Thoracic aorta (tissue), 2 donors: ENCODE results near the gene PLPPR4. TPM values are rescaled to one million over a fixed set of nuclear protein-coding genes. Genes with fewer than 3 reads are reported as not detected.

Experiments
- ATAC-seq: fragments of 150-250 bp; one replicate; pipeline ENCODE4 v1.8.0; 2017; ENCODE audit warnings: low read depth; ENCODE audit not compliant: insufficient number of reproducible peaks, low FRiP score
- DNase-seq: peaks from one replicate; pipeline ENCODE4 v3.0.0-alpha.2; 2020; ENCODE audit warnings: low spot score
- H3K27ac ChIP-seq, 2 donors: fragments of 200-600 bp; sonication (generic); 1 replicate in 1 of 2; 2 replicates in 1 of 2; pipeline ENCODE4 v1.5.1; 2016; ENCODE audit warnings: mild to moderate bottlenecking in 2 of 2, moderate library complexity in 2 of 2
- H3K27me3 ChIP-seq: fragments of 200-600 bp; sonication (generic); replicated peaks from 2 replicates; pipeline ENCODE4 v1.6.0; 2016; ENCODE audit warnings: mild to moderate bottlenecking; ENCODE audit not compliant: insufficient read depth
- H3K36me3 ChIP-seq: fragments of 200-600 bp; sonication (generic); one replicate; pipeline ENCODE4 v1.5.1; 2016
- H3K4me1 ChIP-seq, 2 donors: fragments of 200-600 bp; sonication (generic); 1 replicate in 1 of 2; 2 replicates in 1 of 2; pipeline versions ENCODE4 v1.5.1 to v1.6.0; 2016; ENCODE audit warnings: low read depth in 2 of 2, mild to moderate bottlenecking in 1 of 2; ENCODE audit not compliant: control insufficient read depth in 1 of 2
- H3K4me3 ChIP-seq: fragments of 200-600 bp; sonication (generic); 2 replicates; pipeline ENCODE4 v1.5.1; 2016; ENCODE audit warnings: mild to moderate bottlenecking
- H3K9me3 ChIP-seq: fragments of 200-600 bp; sonication (generic); 2 replicates; pipeline ENCODE4 v1.5.1; 2016
- total RNA-seq, 2 donors: library from RNA; depleted of rRNA; stranded (reverse); fragments of >200 nt; gene quantifications; one replicate each; pipeline versions ENCODE4 v1.1.0 to v1.2.3, GENCODE V29; 2016
- TF ChIP-seq, protein P1 (sequence below): fragments of 200-600 bp; sonication (generic); IDR thresholded peaks from one replicate; pipeline ENCODE4 v1.5.1; 2019; ENCODE audit warnings: antibody characterized with exemption

PLPPR4 gene
- total RNA-seq, 2 donors from 2014 or later, result 0.28 to 1.2 TPM

DNA sequence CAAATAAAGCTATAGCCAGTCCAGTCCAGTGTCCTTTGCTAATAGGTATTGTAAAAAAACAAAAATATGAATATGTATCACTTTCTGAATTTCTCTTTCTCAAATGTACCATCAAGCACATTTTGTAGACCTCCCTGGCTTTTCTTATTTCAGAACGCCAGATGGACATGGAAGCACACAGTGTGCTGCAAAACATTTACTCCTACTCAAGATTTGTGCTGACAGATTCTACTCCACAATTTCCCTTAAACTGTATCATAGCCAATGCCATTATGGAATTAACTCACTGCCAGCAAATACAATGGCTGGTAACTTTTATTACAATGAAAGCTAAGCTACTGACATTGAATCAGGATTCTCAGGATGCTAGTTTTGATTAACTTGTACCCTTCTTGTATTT, 30.8 kb upstream of the PLPPR4 start:
- TF ChIP-seq, protein P1, sequence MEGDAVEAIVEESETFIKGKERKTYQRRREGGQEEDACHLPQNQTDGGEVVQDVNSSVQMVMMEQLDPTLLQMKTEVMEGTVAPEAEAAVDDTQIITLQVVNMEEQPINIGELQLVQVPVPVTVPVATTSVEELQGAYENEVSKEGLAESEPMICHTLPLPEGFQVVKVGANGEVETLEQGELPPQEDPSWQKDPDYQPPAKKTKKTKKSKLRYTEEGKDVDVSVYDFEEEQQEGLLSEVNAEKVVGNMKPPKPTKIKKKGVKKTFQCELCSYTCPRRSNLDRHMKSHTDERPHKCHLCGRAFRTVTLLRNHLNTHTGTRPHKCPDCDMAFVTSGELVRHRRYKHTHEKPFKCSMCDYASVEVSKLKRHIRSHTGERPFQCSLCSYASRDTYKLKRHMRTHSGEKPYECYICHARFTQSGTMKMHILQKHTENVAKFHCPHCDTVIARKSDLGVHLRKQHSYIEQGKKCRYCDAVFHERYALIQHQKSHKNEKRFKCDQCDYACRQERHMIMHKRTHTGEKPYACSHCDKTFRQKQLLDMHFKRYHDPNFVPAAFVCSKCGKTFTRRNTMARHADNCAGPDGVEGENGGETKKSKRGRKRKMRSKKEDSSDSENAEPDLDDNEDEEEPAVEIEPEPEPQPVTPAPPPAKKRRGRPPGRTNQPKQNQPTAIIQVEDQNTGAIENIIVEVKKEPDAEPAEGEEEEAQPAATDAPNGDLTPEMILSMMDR, result no peak
- Histone ChIP-seq H3K36me3 (no peaks in the 10 kb centered on the region), H3K4me3 (no peak overlapping the region), H3K27ac (no peak overlapping the region), H3K9me3 (no peaks in the 10 kb centered on the region), H3K4me1 (no peaks in the 10 kb centered on the region), H3K27me3 (no peaks in the 10 kb centered on the region)
- DNase-seq (no peak), ATAC-seq (no peak)

DNA sequence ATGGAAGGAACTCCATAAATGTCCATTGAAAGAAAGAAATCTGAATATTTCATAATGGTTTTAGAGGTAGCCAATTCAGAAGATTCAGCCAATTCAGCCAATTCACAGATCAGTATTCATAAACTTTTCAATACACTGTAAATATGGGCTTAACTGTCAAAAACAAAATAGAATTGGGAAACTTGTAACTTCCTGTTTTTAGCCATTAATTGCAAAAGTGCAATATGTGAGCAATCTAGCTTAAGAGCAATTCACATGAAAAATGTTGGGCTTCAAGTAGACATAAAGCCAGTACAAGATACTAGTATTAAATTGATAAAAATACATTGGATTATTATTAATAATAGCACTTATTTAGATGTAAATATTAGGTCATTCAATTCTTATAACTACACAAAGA, 27.5 kb upstream of the PLPPR4 start:
- no peaks in the 10 kb centered on the region for H3K4me1 ChIP-seq
- no peak for ATAC-seq
- no peaks in the 10 kb centered on the region for H3K9me3 ChIP-seq
- DNase-seq, result no peak
- no peaks in the 10 kb centered on the region for H3K27me3 ChIP-seq
- H3K27ac ChIP-seq, result no peak overlapping the region
- H3K36me3 ChIP-seq, result no peaks in the 10 kb centered on the region
- no peak overlapping the region for H3K4me3 ChIP-seq
- TF ChIP-seq, protein P1, result no peak

DNA sequence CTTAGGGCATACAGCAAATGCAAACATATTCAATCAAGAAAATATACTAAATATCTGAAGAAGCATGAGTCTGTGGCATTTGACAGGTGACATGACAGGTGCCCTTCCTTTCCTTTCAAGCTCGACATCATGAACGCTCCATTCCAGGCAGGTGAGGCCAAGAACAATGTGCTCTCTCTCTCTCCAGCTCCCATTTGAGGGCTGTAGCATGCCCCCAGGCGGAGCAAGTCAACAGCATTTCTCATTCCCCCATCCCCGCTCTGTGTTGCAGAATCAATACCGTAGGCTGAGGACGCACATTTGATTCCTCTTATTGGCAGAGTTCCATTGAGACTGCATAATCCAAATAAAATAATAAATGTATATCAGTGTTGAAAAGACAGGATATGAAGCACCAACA, 24.6 kb upstream of the PLPPR4 start:
- ATAC-seq (no peak), DNase-seq (no peak)
- no peaks in the 10 kb centered on the region for H3K27me3 ChIP-seq
- no peaks in the 10 kb centered on the region for H3K4me1 ChIP-seq
- no peaks in the 10 kb centered on the region for H3K36me3 ChIP-seq
- TF ChIP-seq, protein P1, result no peak
- H3K4me3 ChIP-seq, result no peak overlapping the region
- no peaks in the 10 kb centered on the region for H3K9me3 ChIP-seq
- no peak overlapping the region for H3K27ac ChIP-seq

DNA sequence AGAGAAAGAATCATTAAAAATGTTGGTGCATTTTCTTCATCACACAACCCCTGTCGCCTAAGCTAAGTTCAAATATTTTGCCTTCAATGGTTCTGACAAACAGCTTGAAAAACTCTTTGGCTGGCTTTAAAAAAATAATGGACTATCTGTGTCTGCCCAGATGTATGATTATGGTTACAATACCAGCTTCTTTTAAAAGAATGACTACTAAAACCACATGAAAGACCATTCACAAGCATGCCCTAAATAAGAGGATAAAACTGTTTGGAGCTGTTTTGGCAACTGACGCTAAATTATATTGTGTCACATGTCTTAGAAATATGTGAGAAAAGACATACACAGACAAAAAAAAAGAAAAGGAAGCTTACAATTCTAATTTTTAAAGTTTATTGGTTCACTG, 23.7 kb upstream of the PLPPR4 start:
- H3K4me1 ChIP-seq, result no peaks in the 10 kb centered on the region
- no peaks in the 10 kb centered on the region for H3K27me3 ChIP-seq
- H3K36me3 ChIP-seq, result no peaks in the 10 kb centered on the region
- TF ChIP-seq, protein P1, result no peak
- no peak overlapping the region for H3K27ac ChIP-seq
- no peak overlapping the region for H3K4me3 ChIP-seq
- DNase-seq (no peak), ATAC-seq (no peak)
- no peaks in the 10 kb centered on the region for H3K9me3 ChIP-seq

DNA sequence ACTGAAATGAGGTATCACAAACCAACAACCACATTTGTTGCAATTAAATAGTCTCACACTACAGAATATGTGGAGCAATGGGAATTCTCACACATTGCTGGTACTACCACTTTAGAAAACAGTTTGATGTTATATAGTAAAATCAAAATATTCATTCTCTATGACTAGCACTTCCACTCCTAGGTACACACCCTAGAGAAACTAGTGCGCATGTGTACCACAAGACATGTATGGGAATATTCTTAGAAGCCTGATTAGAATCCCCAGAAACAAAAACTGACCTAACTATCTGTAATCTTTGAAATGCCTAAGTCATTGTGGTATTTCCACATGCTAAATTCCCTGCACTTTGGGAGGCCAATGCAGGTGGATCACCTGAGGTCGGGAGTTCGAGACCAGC, 18.1 kb upstream of the PLPPR4 start:
- no peaks in the 10 kb centered on the region for H3K4me1 ChIP-seq
- DNase-seq (no peak), ATAC-seq (no peak)
- H3K27me3 ChIP-seq, result no peaks in the 10 kb centered on the region
- no peak overlapping the region for H3K27ac ChIP-seq
- H3K36me3 ChIP-seq, result no peaks in the 10 kb centered on the region
- no peak overlapping the region for H3K4me3 ChIP-seq
- peaks cover 5% of the 10 kb centered on the region for H3K9me3 ChIP-seq
- TF ChIP-seq, protein P1, result no peak
